Heart left ventricle (tissue), 13 donors: Measurements from ENCODE around the gene GGCX.

Experiments used
- CTCF ChIP-seq, 12 donors: fragments of 200-600 bp; sonication (generic) in 4 of 12; IDR thresholded peaks; one replicate each; pipeline versions ENCODE4 v1.5.0 to v1.8.0; 2018 to 2022; ENCODE audit warnings: antibody characterized with exemption in 12 of 12, mild to moderate bottlenecking in 5 of 12
- POLR2A ChIP-seq, 2 donors: fragments of 450-650 bp; IDR thresholded peaks; one replicate each; pipeline ENCODE4 v1.6.1; 2017; ENCODE audit warnings: antibody characterized with exemption in 2 of 2, mild to moderate bottlenecking in 2 of 2, moderate library complexity in 2 of 2
- donor health status: ischemic (EF 13 %, LVEDD 7.1; RV severe dilation, severe dysfunction).
- donor health status: DM: no; HTN: yes; CAD: no.
- donor health status: DM: no; HTN: no; CAD: no.
- donor health status: ischemic (EF 25% LVEDD 6.9; RV normal size, moderate dysfunction).
- donor health status: ischemic (EF 25% LVEDD 5.7; RV mildly dilated, moderate dysfunction).
- donor health status: ischemic (EF 35%, LVEDD 5.7; RV mildly dilated, moderate dysfunction).
- donor health status: nonischemic (EF 11% LVEDD 7.7; RV severe dilation, severe dysfunction).
- donor health status: DM: yes; HTN: yes; CAD: no.
- donor health status: PGD.
- donor health status: ischemic (EF 29% LVEDD 5.4; RV normal size, mild dysfunction).
- donor health status: nonischemic (EF 23%, LVEDD 6.1; RV moderate dilation, normal function).

- TF ChIP-seq CTCF (IDR thresholded peaks at IDR 0.05): no peak
- TF ChIP-seq POLR2A (IDR thresholded peaks at IDR 0.05): no peak
Measured at GRCh38 chr2:85584857-85585780, 23.8 kb upstream of the GGCX start.
